ENCODE results near the gene ADCY3. TPM values are rescaled to one million over a fixed set of nuclear protein-coding genes. Genes with fewer than 3 reads are reported as not detected.

ADCY3 gene
- total RNA-seq, 2 donors from 2014 or later, result 25.2 to 33.7 TPM

GRCh38 chr2:24816404-24816803, 103.6 kb downstream of the ADCY3 start:
- Histone ChIP-seq H3K4me1 (no peaks in the 10 kb centered on the region), H3K9me3 (no peaks in the 10 kb centered on the region), H3K4me3 (no peak overlapping the region), H3K27ac (no peak overlapping the region), H3K27me3 (no peaks in the 10 kb centered on the region), H3K9ac (ENCODE audit: low read depth in 2 of 2, low read length in 2 of 2) (no peak overlapping the region), H3K36me3 (no peaks in the 10 kb centered on the region)
- intact Hi-C loops (cut with DNase I), result no loop called here
- peak; percentile 3 for DNase-seq
- TF ChIP-seq CTCF (IDR thresholded peaks at IDR 0.05), result no peak

- Histone ChIP-seq H3K9ac (ENCODE audit: low read depth in 2 of 2, low read length in 2 of 2) (no peak overlapping the region), H3K27ac (no peak overlapping the region), H3K4me1 (no peaks in the 10 kb centered on the region), H3K27me3 (no peaks in the 10 kb centered on the region), H3K36me3 (no peaks in the 10 kb centered on the region), H3K4me3 (no peak overlapping the region), H3K9me3 (no peaks in the 10 kb centered on the region)
- intact Hi-C loops (cut with DNase I), result no loop called here
- DNase-seq, result no peak
- TF ChIP-seq CTCF (IDR thresholded peaks at IDR 0.05), result no peak
These were observed 104.9 kb downstream of the ADCY3 start for GRCh38 chr2:24815171-24815570.

GRCh38 chr2:24814516-24814915, 105.5 kb downstream of the ADCY3 start:
- Histone ChIP-seq H3K9me3 (no peaks in the 10 kb centered on the region), H3K27ac (no peak overlapping the region), H3K4me3 (no peak overlapping the region), H3K4me1 (no peaks in the 10 kb centered on the region), H3K36me3 (no peaks in the 10 kb centered on the region), H3K27me3 (no peaks in the 10 kb centered on the region), H3K9ac (ENCODE audit: low read depth in 2 of 2, low read length in 2 of 2) (no peak overlapping the region)
- TF ChIP-seq CTCF (IDR thresholded peaks at IDR 0.05), result no peak
- no peak for DNase-seq
- intact Hi-C loops (cut with DNase I), result no loop called here

GRCh38 chr2:24813691-24814137, 106.3 kb downstream of the ADCY3 start:
- Histone ChIP-seq H3K9me3 (no peaks in the 10 kb centered on the region), H3K27me3 (no peaks in the 10 kb centered on the region), H3K36me3 (no peaks in the 10 kb centered on the region), H3K4me3 (no peak overlapping the region), H3K4me1 (no peaks in the 10 kb centered on the region), H3K27ac (no peak overlapping the region), H3K9ac (ENCODE audit: low read depth in 2 of 2, low read length in 2 of 2) (no peak overlapping the region)
- intact Hi-C loops (cut with DNase I), result no loop called here
- peak; percentile 8 for DNase-seq
- TF ChIP-seq CTCF (IDR thresholded peaks at IDR 0.05), result no peak

- Histone ChIP-seq H3K36me3 (no peaks in the 10 kb centered on the region), H3K4me1 (no peaks in the 10 kb centered on the region), H3K27ac (no peak overlapping the region), H3K9me3 (no peaks in the 10 kb centered on the region), H3K27me3 (no peaks in the 10 kb centered on the region), H3K9ac (ENCODE audit: low read depth in 2 of 2, low read length in 2 of 2) (no peak overlapping the region), H3K4me3 (no peak overlapping the region)
- TF ChIP-seq CTCF (IDR thresholded peaks at IDR 0.05), result no peak
- intact Hi-C loops (cut with DNase I), result no loop called here
- DNase-seq, result no peak
These were observed 110.6 kb downstream of the ADCY3 start for GRCh38 chr2:24809316-24810007.
